Testis (tissue), 2 donors: ENCODE data around the gene LAS1L.

Experiments
- POLR2A ChIP-seq: fragments of 450-650 bp; IDR thresholded peaks from one replicate; pipeline ENCODE4 v1.6.1; 2017; ENCODE audit warnings: antibody characterized with exemption, mild to moderate bottlenecking, moderate library complexity
- TF ChIP-seq, protein P1 (sequence below), 3 experiments: fragments of 450-650 bp in 2 of 3; fragments of 200-600 bp in 1 of 3; sonication (generic) in 1 of 3; IDR thresholded peaks; one replicate each; pipeline ENCODE4 v1.5.1; 2016 to 2019; ENCODE audit warnings: antibody characterized with exemption in 3 of 3, mild to moderate bottlenecking in 2 of 3, moderate library complexity in 1 of 3

DNA sequence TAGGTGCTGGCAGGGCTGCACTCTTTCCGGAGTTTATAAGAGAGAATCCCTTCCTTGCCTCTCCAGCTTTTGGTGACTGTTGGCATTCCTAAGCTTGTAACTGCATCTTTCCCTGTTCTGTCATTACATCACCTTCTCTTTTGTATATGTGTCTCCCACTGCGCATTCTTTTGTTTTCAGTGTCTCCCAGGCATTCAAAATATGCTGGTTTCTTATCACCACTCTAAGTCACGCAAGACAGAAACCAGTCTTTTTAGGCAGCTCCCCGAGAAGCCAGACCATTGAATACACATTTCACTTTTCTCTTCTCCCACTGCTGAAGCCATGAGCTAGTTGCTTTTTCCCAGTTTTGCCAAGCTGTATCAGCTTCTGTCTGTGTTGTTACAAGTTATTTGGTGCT, 71.0 kb downstream of the LAS1L start:
- no peak for TF ChIP-seq POLR2A
- TF ChIP-seq, protein P1, sequence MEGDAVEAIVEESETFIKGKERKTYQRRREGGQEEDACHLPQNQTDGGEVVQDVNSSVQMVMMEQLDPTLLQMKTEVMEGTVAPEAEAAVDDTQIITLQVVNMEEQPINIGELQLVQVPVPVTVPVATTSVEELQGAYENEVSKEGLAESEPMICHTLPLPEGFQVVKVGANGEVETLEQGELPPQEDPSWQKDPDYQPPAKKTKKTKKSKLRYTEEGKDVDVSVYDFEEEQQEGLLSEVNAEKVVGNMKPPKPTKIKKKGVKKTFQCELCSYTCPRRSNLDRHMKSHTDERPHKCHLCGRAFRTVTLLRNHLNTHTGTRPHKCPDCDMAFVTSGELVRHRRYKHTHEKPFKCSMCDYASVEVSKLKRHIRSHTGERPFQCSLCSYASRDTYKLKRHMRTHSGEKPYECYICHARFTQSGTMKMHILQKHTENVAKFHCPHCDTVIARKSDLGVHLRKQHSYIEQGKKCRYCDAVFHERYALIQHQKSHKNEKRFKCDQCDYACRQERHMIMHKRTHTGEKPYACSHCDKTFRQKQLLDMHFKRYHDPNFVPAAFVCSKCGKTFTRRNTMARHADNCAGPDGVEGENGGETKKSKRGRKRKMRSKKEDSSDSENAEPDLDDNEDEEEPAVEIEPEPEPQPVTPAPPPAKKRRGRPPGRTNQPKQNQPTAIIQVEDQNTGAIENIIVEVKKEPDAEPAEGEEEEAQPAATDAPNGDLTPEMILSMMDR (IDR thresholded peaks at IDR 0.05): no peak
